ENCODE results near the gene DGKZ.

DGKZ gene

DNA sequence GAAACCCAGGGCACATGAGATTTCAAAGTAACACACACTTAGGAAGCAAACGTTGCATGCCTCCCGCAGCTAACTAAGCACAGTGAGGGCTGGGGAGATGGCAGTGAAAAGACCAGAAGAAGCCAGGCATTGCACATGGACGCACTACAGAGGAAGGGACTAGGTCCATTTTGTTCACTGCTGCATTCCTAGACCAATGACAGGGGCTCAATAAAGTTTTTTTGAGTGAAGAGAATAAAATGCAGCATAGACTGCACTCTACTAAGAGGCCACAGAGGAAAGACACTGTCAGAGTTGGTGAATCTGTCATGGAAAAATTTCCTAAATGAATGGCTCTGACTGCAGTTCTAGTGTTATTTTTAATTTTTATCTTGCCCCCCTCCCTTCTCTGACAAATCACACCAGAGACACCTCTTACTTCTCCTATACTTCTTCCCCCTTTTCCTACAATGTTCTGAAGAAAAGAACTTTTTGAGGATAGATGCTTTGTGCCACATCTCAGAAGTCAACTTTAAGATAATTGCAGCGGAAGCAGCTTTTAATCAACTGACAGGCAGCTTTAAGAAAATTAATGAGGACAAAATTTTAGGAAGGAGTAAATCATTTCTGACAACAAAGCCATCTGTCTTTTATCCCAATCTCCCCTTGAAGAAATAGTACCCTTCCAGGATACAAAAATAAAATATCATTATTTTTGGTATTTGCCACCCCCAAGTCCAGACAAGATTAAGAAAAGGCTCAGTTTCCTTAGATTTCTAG is 79.1 kb downstream of the DGKZ start:
- H3K27me3 ChIP-seq (ENCODE audit: insufficient read depth, low read length, poor library complexity, severe bottlenecking), result no peaks in the 10 kb centered on the region
- TF ChIP-seq EZH2phosphoT487 (IDR thresholded peaks at IDR 0.05; ENCODE audit: borderline replicate concordance) (no peak), CTCF (conservative IDR thresholded peaks at IDR 0.05; ENCODE audit: low read length) (no peak)
- H3K9me2 ChIP-seq (replicated peaks; ENCODE audit: low read depth, low read length), result no peaks in the 10 kb centered on the region
- no peak overlapping the region for H3K4me3 ChIP-seq (ENCODE audit: low read length, poor library complexity, severe bottlenecking)
- H3K9ac ChIP-seq (ENCODE audit: low read depth, low read length, poor library complexity, severe bottlenecking), result no peak overlapping the region
- H2AFZ ChIP-seq (ENCODE audit: low read length), result no peak overlapping the region
- H3K4me2 ChIP-seq (ENCODE audit: low read depth, low read length, poor library complexity, severe bottlenecking), result no peak overlapping the region
- H3F3A ChIP-seq (ENCODE audit: low read depth), result no peaks in the 10 kb centered on the region
- no peaks in the 10 kb centered on the region for H3K9me3 ChIP-seq (ENCODE audit: insufficient read depth, low read depth, low read length)
- H3K79me2 ChIP-seq (ENCODE audit: insufficient read depth, low read length), result no peaks in the 10 kb centered on the region
- no peaks in the 10 kb centered on the region for H4K20me1 ChIP-seq (ENCODE audit: insufficient read depth, low read length, poor library complexity, severe bottlenecking)
- H3K36me3 ChIP-seq (ENCODE audit: insufficient read depth, low read length), result peaks cover 56% of the 10 kb centered on the region; the same call in 1 of the 2 replicates
- H3K4me1 ChIP-seq (ENCODE audit: insufficient read depth, low read length, poor library complexity, severe bottlenecking), result no peaks in the 10 kb centered on the region

GRCh38 chr11:46427364-46427763 is 80.1 kb downstream of the DGKZ start:
- H3K27me3 ChIP-seq (ENCODE audit: insufficient read depth, low read length, poor library complexity, severe bottlenecking), result no peaks in the 10 kb centered on the region
- no peak overlapping the region for H3K9ac ChIP-seq (ENCODE audit: low read depth, low read length, poor library complexity, severe bottlenecking)
- TF ChIP-seq EZH2phosphoT487 (IDR thresholded peaks at IDR 0.05; ENCODE audit: borderline replicate concordance), result no peak
- TF ChIP-seq CTCF (conservative IDR thresholded peaks at IDR 0.05; ENCODE audit: low read length), result no peak
- no peak overlapping the region for H2AFZ ChIP-seq (ENCODE audit: low read length)
- H3K4me2 ChIP-seq (ENCODE audit: low read depth, low read length, poor library complexity, severe bottlenecking), result no peak overlapping the region
- H4K20me1 ChIP-seq (ENCODE audit: insufficient read depth, low read length, poor library complexity, severe bottlenecking), result no peaks in the 10 kb centered on the region
- H3K79me2 ChIP-seq (ENCODE audit: insufficient read depth, low read length), result no peaks in the 10 kb centered on the region
- H3K4me3 ChIP-seq (ENCODE audit: low read length, poor library complexity, severe bottlenecking), result no peak overlapping the region
- H3F3A ChIP-seq (ENCODE audit: low read depth), result no peaks in the 10 kb centered on the region
- H3K36me3 ChIP-seq (ENCODE audit: insufficient read depth, low read length), result peaks cover 55% of the 10 kb centered on the region; the same call in 1 of the 2 replicates
- H3K9me3 ChIP-seq (ENCODE audit: insufficient read depth, low read depth, low read length), result no peaks in the 10 kb centered on the region
- H3K9me2 ChIP-seq (replicated peaks; ENCODE audit: low read depth, low read length), result no peaks in the 10 kb centered on the region
- no peaks in the 10 kb centered on the region for H3K4me1 ChIP-seq (ENCODE audit: insufficient read depth, low read length, poor library complexity, severe bottlenecking)

DNA sequence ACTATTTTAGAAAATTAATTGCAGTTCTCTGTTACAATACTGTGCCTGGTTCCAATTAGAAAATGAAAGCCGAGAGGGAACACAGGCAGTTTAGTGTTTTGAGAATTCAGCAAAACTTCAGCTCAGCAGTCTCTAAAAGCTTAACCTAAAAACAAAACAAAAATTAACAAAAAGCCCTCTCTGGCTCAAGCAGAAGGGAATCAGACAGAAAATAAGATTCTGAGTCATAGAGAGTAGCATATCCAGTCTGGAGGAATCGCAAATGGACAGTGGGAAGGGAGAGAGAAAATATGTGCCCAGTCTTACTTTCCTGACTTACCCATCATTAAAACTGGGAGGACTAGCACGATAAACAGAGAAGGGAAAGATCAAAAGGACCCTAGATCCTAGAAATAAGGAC is 82.5 kb downstream of the DGKZ start:
- Histone ChIP-seq H3F3A (ENCODE audit: low read depth) (no peaks in the 10 kb centered on the region), H3K4me3 (ENCODE audit: low read length, poor library complexity, severe bottlenecking) (no peak overlapping the region), H3K4me1 (ENCODE audit: insufficient read depth, low read length, poor library complexity, severe bottlenecking) (no peaks in the 10 kb centered on the region), H4K20me1 (ENCODE audit: insufficient read depth, low read length, poor library complexity, severe bottlenecking) (no peaks in the 10 kb centered on the region), H2AFZ (ENCODE audit: low read length) (no peak overlapping the region), H3K9me3 (ENCODE audit: insufficient read depth, low read depth, low read length) (no peaks in the 10 kb centered on the region), H3K9ac (ENCODE audit: low read depth, low read length, poor library complexity, severe bottlenecking) (no peak overlapping the region), H3K36me3 (ENCODE audit: insufficient read depth, low read length) (peaks cover 68% of the 10 kb centered on the region; the same call in 1 of the 2 replicates), H3K9me2 (replicated peaks; ENCODE audit: low read depth, low read length) (no peaks in the 10 kb centered on the region), H3K79me2 (ENCODE audit: insufficient read depth, low read length) (no peaks in the 10 kb centered on the region), H3K4me2 (ENCODE audit: low read depth, low read length, poor library complexity, severe bottlenecking) (no peak overlapping the region), H3K27me3 (ENCODE audit: insufficient read depth, low read length, poor library complexity, severe bottlenecking) (no peaks in the 10 kb centered on the region)
- TF ChIP-seq CTCF (conservative IDR thresholded peaks at IDR 0.05; ENCODE audit: low read length) (no peak), EZH2phosphoT487 (IDR thresholded peaks at IDR 0.05; ENCODE audit: borderline replicate concordance) (no peak)

All from Loucy (cell line).